ENCODE results near the gene SUGP2. TPM values are rescaled to one million over a fixed set of nuclear protein-coding genes. Genes with fewer than 3 reads are reported as not detected.

The SUGP2 gene
- total RNA-seq, 3 donors from 2014 or later, result 65.4 to 93.4 (median 69.8) TPM

- DNase-seq (no peak), ATAC-seq (no peak)
- H3K4me1 ChIP-seq (ENCODE audit: low read depth), result peaks cover 22% of the 10 kb centered on the region
- intact Hi-C loops (cut with DNase I, micrococcal nuclease), result no loop called here
- H3K4me3 ChIP-seq, result no peak overlapping the region
- no peaks in the 10 kb centered on the region for H3K9me3 ChIP-seq
- no peaks in the 10 kb centered on the region for H3K36me3 ChIP-seq (ENCODE audit: low read depth)
- no peak for TF ChIP-seq CTCF (IDR thresholded peaks at IDR 0.05)
Measured at GRCh38 chr19:19062454-19063182, 29.3 kb upstream of the SUGP2 start.

- Histone ChIP-seq H3K36me3 (ENCODE audit: low read depth) (no peaks in the 10 kb centered on the region), H3K9me3 (no peaks in the 10 kb centered on the region), H3K4me1 (ENCODE audit: low read depth) (peaks cover 20% of the 10 kb centered on the region), H3K4me3 (no peak overlapping the region)
- intact Hi-C loops (cut with DNase I, micrococcal nuclease), result no loop called here
- no peak for TF ChIP-seq CTCF (IDR thresholded peaks at IDR 0.05)
- DNase-seq (peak in 2 of 3 donors; percentile 29 to 43), ATAC-seq (no peak)
Measured at GRCh38 chr19:19061506-19061905, 28.2 kb upstream of the SUGP2 start.

GRCh38 chr19:19059837-19060611 is 26.7 kb upstream of the SUGP2 start:
- no peak for DNase-seq
- Histone ChIP-seq H3K4me3 (no peak overlapping the region), H3K4me1 (ENCODE audit: low read depth) (peaks cover 10% of the 10 kb centered on the region), H3K36me3 (ENCODE audit: low read depth) (no peaks in the 10 kb centered on the region), H3K9me3 (no peaks in the 10 kb centered on the region)
- no peak for ATAC-seq
- intact Hi-C loops (cut with DNase I, micrococcal nuclease), result loop anchor here in 1 of 2 donors (10.0 kb wide), 1 partner anchor 55 kb away; no protein-coding TSS in a partner anchor
- TF ChIP-seq CTCF (IDR thresholded peaks at IDR 0.05), result no peak

GRCh38 chr19:19059018-19059836 is 25.9 kb upstream of the SUGP2 start:
- Histone ChIP-seq H3K36me3 (ENCODE audit: low read depth) (peaks cover 5% of the 10 kb centered on the region), H3K4me3 (no peak overlapping the region), H3K4me1 (ENCODE audit: low read depth) (peaks cover 6% of the 10 kb centered on the region), H3K9me3 (no peaks in the 10 kb centered on the region)
- no peak for DNase-seq
- intact Hi-C loops (cut with DNase I, micrococcal nuclease), result loop anchor here in 1 of 2 donors (10.0 kb wide), 1 partner anchor 56 kb away; no protein-coding TSS in a partner anchor
- no peak for ATAC-seq
- no peak for TF ChIP-seq CTCF (IDR thresholded peaks at IDR 0.05)

GRCh38 chr19:19057720-19058119 is 24.4 kb upstream of the SUGP2 start:
- no peak for DNase-seq
- Histone ChIP-seq H3K9me3 (no peaks in the 10 kb centered on the region), H3K4me1 (ENCODE audit: low read depth) (peaks cover 6% of the 10 kb centered on the region), H3K36me3 (ENCODE audit: low read depth) (peaks cover 5% of the 10 kb centered on the region), H3K4me3 (no peak overlapping the region)
- TF ChIP-seq CTCF (IDR thresholded peaks at IDR 0.05), result no peak
- intact Hi-C loops (cut with DNase I, micrococcal nuclease), result loop anchor here in 1 of 2 donors (10.0 kb wide), 1 partner anchor 57 kb away; no protein-coding TSS in a partner anchor
- peak; percentile 52 for ATAC-seq
